ENCODE data around the gene EGFL6.

The EGFL6 gene

DNA sequence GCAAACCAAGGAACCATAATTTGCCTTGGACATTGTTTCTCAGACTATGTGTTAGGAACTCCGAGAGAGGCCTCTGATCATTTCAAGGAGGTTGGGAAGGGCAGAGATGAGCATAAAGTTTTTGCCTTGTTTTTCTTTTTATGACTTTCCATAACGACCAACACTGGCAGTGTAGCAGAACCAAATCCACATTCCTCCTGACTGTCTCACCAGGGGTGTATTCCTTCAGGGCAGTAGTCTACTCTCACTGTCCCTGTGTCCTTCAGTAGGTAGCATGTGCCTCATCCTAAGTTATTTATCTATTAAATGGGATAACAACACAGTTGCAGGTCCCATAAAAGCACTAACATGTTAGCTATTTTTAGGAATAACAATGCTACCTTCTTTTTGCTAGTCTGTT is 20.8 kb downstream of the EGFL6 start:
- no peak for DNase-seq (ENCODE audit: low read depth)
- H3K4me3 ChIP-seq (ENCODE audit: low read depth, low read length) = no peak overlapping the region
- TF ChIP-seq, protein P1, sequence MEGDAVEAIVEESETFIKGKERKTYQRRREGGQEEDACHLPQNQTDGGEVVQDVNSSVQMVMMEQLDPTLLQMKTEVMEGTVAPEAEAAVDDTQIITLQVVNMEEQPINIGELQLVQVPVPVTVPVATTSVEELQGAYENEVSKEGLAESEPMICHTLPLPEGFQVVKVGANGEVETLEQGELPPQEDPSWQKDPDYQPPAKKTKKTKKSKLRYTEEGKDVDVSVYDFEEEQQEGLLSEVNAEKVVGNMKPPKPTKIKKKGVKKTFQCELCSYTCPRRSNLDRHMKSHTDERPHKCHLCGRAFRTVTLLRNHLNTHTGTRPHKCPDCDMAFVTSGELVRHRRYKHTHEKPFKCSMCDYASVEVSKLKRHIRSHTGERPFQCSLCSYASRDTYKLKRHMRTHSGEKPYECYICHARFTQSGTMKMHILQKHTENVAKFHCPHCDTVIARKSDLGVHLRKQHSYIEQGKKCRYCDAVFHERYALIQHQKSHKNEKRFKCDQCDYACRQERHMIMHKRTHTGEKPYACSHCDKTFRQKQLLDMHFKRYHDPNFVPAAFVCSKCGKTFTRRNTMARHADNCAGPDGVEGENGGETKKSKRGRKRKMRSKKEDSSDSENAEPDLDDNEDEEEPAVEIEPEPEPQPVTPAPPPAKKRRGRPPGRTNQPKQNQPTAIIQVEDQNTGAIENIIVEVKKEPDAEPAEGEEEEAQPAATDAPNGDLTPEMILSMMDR (IDR thresholded peaks at IDR 0.05; ENCODE audit: low read depth, low read length) = no peak
- TF ChIP-seq MAX (IDR thresholded peaks at IDR 0.05; ENCODE audit: low read depth, low read length) (no peak), MYC (IDR thresholded peaks at IDR 0.05; ENCODE audit: low read depth, low read length) (no peak), POLR2A (IDR thresholded peaks at IDR 0.05; ENCODE audit: extremely low read depth, insufficient read length) (no peak)

DNA sequence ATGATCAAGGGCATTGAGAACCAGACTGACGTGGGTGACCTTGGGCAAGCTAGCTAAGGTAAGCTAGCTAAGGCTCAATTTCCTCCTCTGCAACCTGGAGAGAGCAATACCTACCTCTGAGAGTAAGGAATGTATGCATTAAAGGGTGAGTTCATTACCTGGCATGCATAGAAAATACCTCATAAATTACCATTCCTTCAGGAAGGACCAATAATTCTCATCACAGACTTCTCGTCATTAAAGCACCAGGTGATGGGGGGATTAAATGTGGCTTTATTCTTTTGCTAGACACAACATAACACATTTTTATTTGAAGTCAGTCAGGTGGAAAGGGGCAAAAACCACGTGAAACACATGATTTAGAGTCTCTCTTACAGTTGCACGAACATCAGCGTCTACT is 21.5 kb downstream of the EGFL6 start:
- H3K4me3 ChIP-seq (ENCODE audit: low read depth, low read length) = no peak overlapping the region
- no peak for DNase-seq (ENCODE audit: low read depth)
- TF ChIP-seq MAX (IDR thresholded peaks at IDR 0.05; ENCODE audit: low read depth, low read length) (no peak), MYC (IDR thresholded peaks at IDR 0.05; ENCODE audit: low read depth, low read length) (no peak), POLR2A (IDR thresholded peaks at IDR 0.05; ENCODE audit: extremely low read depth, insufficient read length) (no peak)
- TF ChIP-seq, protein P1 (IDR thresholded peaks at IDR 0.05; ENCODE audit: low read depth, low read length) = no peak

DNA sequence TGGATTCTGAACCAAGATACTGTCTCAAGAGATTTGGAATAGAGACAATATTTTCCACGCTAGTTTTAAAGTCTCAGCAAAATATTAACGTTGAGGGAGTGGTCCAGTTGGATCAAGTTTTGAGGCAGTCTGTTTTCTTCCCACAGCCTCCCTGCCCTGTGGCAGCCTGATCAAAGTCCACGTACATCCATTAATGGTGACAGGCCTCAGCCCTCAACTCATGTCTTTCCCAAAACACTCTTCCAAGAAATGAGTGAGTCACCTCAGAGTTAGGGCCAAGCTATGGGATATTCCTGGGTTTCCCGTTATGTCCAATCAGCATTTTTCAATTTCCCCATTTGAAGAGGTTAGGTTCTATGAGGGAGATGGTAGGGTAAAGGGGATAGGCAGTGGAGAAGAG is 28.5 kb downstream of the EGFL6 start:
- no peak overlapping the region for H3K4me3 ChIP-seq (ENCODE audit: low read depth, low read length)
- no peak for TF ChIP-seq MYC (IDR thresholded peaks at IDR 0.05; ENCODE audit: low read depth, low read length)
- no peak for TF ChIP-seq MAX (IDR thresholded peaks at IDR 0.05; ENCODE audit: low read depth, low read length)
- TF ChIP-seq, protein P1 (IDR thresholded peaks at IDR 0.05; ENCODE audit: low read depth, low read length) = no peak
- DNase-seq (ENCODE audit: low read depth) = no peak

DNA sequence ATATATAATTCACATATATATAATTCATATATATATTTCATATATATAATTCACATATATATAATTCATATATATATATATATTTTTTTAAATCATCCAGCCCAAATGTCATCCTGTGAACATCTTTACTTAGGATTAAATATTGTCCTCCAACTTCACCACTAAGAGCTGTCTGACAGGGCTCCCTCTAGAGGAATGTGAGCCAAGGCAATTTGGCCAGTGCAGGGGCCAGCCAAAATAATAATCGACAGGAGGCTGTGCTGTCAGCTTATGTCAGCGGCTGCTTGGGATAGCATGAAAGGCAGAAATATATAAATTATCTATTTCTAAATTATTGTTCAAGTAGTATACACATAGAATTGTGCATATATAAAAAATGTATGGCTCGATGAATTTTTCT is 29.5 kb downstream of the EGFL6 start:
- DNase-seq (ENCODE audit: low read depth) = peak; percentile 15
- TF ChIP-seq, protein P1 (IDR thresholded peaks at IDR 0.05; ENCODE audit: low read depth, low read length) = peak; percentile 28
- no peak for TF ChIP-seq MAX (IDR thresholded peaks at IDR 0.05; ENCODE audit: low read depth, low read length)
- no peak overlapping the region for H3K4me3 ChIP-seq (ENCODE audit: low read depth, low read length)

DNA sequence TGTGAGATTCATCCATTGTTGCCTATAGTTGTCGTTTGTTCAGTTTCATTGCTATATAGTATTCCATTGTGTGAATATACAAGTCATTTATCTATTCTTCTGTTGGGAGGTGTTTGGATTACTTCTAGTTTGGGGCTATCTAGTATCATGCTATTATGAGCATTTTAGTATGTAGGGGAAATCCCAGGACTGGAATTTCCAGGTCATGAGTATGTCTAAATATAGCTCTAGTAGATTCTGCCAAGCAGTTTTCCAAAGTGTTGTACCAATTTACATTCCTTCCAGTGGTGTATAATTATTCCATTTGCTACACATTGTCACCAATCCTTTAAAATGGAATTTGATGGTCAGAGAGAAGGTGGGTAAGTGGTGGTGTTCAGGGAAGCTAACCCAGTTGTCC is 30.1 kb downstream of the EGFL6 start:
- no peak for TF ChIP-seq MAX (IDR thresholded peaks at IDR 0.05; ENCODE audit: low read depth, low read length)
- TF ChIP-seq POLR2A (IDR thresholded peaks at IDR 0.05; ENCODE audit: extremely low read depth, insufficient read length) = no peak
- TF ChIP-seq MYC (IDR thresholded peaks at IDR 0.05; ENCODE audit: low read depth, low read length) = no peak
- TF ChIP-seq, protein P1 (IDR thresholded peaks at IDR 0.05; ENCODE audit: low read depth, low read length) = no peak
- no peak overlapping the region for H3K4me3 ChIP-seq (ENCODE audit: low read depth, low read length)
- DNase-seq (ENCODE audit: low read depth) = no peak

- TF ChIP-seq POLR2A (IDR thresholded peaks at IDR 0.05; ENCODE audit: extremely low read depth, insufficient read length) (no peak), MYC (IDR thresholded peaks at IDR 0.05; ENCODE audit: low read depth, low read length) (no peak), MAX (IDR thresholded peaks at IDR 0.05; ENCODE audit: low read depth, low read length) (no peak)
- TF ChIP-seq, protein P1 (IDR thresholded peaks at IDR 0.05; ENCODE audit: low read depth, low read length) = no peak
- H3K4me3 ChIP-seq (ENCODE audit: low read depth, low read length) = no peak overlapping the region
These were observed 36.2 kb downstream of the EGFL6 start for GRCh38 chrX:13605611-13606010.

More at GRCh38 chrX:13605611-13606010, 36.2 kb downstream of the EGFL6 start:
- no peak for DNase-seq (ENCODE audit: low read depth)
